Right cardiac atrium (tissue), 5 donors: ENCODE results near the gene FERD3L. TPM values are rescaled to one million over a fixed set of nuclear protein-coding genes. Genes with fewer than 3 reads are reported as not detected.

Experiments used
- ATAC-seq, 2 donors: fragments of 200-7000 bp; cut with Tn5 transposase; one replicate each; pipeline versions ENCODE4 v1.8.0 to v1.9.1; 2020; ENCODE audit warnings: moderate library complexity in 2 of 2, mild to moderate bottlenecking in 1 of 2
- DNase-seq, 3 donors: peaks; one replicate each; pipeline ENCODE4 v3.0.0-alpha.2; 2020
- H3K27ac ChIP-seq: one replicate; pipeline ENCODE4 v1.5.1; 2013; ENCODE audit warnings: mild to moderate bottlenecking, low read length, control low read depth, moderate library complexity
- H3K27me3 ChIP-seq: one replicate; pipeline ENCODE4 v1.6.1; 2013; ENCODE audit not compliant: control insufficient read depth, insufficient read depth
- H3K4me1 ChIP-seq: one replicate; pipeline ENCODE4 v1.6.1; 2013; ENCODE audit warnings: low read length; ENCODE audit not compliant: control insufficient read depth, insufficient read depth
- H3K4me3 ChIP-seq: one replicate; pipeline ENCODE4 v1.5.1; 2013; ENCODE audit warnings: low read length, control low read depth
- H3K9me3 ChIP-seq: one replicate; pipeline ENCODE4 v1.6.1; 2013; ENCODE audit warnings: low read length; ENCODE audit not compliant: control insufficient read depth
- WGBS: extraction: QIAGEN DNeasy Blood & Tissue Kit; methylation state at CpG from one replicate; pipeline ENCODE4 v1.1.7; 2013; 5-methylcytosine and 5-hydroxymethylcytosine counted together
- intact Hi-C, 4 donors: fragments of 100-400 bp; cut with DNase I; formaldehyde crosslinking; loops; one replicate each; pipeline versions ENCODE4 v1.11.0 to v1.14.0; 2022 to 2023
- polyA plus RNA-seq: library from polyadenylated mRNA; stranded (reverse); fragments of 200-250 nt; gene quantifications from one replicate; pipeline ENCODE4 v1.2.3, GENCODE V29; 2013
- total RNA-seq, 4 donors: library from RNA; stranded (reverse); fragmentation: NEBNext Ultra II Directional; extraction: Animal tissue kit (Norgen Biotek cat#: 25700); gene quantifications; one replicate each; pipeline ENCODE4 v1.2.1, GENCODE V29; 2021
- donor health status: healthy with polysubstance abuse.
- donor health status: DM: no; HTN: yes; CAD: no.
- donor health status: DM: no; HTN: no; CAD: no.
- donor health status: DM: no; HTN: yes; CAD: no; lungs with severe emphysema.
- donor health status: DM: yes; HTN: yes; CAD: no.

Gene FERD3L
- total and polyA plus RNA-seq, 5 donors = not detected

DNA sequence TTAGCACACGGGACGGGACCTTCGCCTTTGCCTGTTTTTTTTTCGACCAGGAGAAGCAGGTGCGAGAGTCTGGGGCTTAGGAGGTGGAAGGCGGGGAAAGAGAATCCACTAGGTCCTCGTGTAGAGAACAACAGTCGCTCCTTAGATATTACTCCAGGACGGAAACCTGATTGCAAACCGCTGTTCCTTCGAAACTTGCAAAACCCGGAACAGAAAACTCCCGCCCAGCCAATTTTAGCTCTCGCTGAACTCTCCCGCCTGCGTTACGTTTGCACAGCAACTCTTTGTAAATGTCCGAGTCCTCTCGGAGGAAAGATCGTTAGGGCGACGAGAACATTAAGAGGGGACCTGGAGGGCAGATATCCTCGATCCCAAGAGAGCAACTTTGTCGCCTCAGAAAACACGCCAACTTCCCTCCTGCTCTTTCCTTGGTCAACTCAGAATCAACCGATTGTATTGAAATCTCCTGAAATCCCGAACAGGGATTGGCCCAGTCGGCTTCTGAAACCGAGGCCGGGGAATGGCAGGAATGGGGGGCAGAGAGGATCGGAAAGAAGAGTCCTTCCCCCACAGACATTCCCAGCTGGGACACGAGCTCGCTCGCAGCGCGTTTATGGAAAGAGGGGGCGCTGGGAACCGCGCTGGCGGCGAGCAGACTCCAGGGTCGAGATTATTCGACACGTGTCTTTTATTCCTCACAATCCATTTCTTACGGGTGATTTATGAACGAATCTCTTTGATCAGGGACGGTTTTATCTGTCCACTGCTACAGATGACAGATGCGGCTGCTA, 37.7 kb downstream of the FERD3L start:
- WGBS = 1% methylated on average over 48 of the region's 48 CpGs
- Histone ChIP-seq H3K4me1 (peaks cover 4% of the 10 kb centered on the region), H3K27ac (no peak overlapping the region)

DNA sequence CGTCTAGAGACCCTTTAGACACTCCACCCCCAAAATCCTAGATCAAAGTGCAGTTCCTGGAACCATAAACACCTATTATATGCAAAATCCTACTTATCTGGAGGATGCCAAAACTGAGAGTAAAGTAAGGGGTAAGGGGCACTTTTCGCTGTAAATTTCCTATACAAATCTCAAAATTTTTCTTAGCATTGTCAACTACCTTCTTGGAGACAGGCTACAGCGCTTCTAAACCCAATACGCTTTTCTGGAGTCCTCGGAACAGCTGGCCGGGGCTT, 38.2 kb downstream of the FERD3L start:
- 1% methylated on average over 6 of the region's 6 CpGs for WGBS
- H3K4me3 ChIP-seq = peak overlapping the region; percentile 54
- DNase-seq (no peak), ATAC-seq (peak in 1 of 2 donors; percentile 29)
- no peaks in the 10 kb centered on the region for H3K9me3 ChIP-seq
- H3K4me1 ChIP-seq = peaks cover 4% of the 10 kb centered on the region
- H3K27ac ChIP-seq = no peak overlapping the region
- no peaks in the 10 kb centered on the region for H3K27me3 ChIP-seq
- intact Hi-C loops = no loop called here

More for the DNA sequence above, 37.7 kb downstream of the FERD3L start:
- Histone ChIP-seq H3K9me3 (no peaks in the 10 kb centered on the region), H3K27me3 (no peaks in the 10 kb centered on the region), H3K4me3 (peak overlapping the region; percentile 54)
- ATAC-seq (peak; percentile 69 to 76), DNase-seq (peak; percentile 43 to 59 (median 54))
- intact Hi-C loops = no loop called here

DNA sequence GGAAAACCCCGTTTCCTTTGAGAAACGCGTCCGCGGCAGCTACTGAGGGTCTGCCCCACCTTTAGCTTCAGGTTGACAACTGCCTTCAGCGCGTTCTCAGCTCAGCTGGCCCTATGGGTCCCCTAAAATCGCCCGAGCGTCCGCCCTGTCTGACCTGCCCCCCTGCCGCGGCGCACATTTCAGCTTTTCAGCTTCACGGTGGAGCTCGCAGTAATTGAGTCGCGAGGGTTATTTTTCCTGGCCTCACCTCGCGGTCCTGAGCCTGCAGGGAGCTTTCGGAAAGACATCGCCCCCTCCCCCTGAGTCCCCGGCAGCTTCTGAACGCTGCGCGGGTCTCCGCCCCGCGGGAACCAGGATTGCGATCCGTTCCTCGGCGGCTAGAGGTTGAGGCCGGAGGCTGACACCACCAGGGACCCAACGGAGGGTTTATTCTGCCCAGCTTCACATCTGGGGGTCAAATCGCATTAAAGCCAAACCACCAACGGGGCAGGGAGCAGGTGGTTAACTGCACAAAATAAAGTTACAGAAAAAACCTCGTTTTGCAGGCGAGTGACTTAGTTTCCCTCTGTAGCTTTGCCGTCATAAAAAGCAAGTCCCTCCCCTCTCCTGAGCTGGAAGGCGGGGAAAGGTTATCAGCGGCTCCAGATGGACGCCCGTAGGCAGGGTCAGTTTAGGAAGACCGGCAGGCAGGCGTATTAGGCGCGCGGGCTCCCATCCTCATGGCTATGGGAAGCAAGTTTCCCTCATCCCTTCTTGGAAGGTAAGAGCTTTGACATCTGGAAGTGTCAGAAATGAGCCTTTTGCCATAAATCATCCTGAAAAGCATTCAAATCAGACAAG, 38.8 kb downstream of the FERD3L start:
- intact Hi-C loops = no loop called here
- DNase-seq (peak in 2 of 3 donors; percentile 36 to 59), ATAC-seq (peak in 1 of 2 donors; percentile 76)
- Histone ChIP-seq H3K4me1 (peaks cover 4% of the 10 kb centered on the region), H3K9me3 (no peaks in the 10 kb centered on the region), H3K27me3 (no peaks in the 10 kb centered on the region), H3K27ac (no peak overlapping the region), H3K4me3 (peak overlapping the region; percentile 54)
- 3% methylated on average over 49 of the region's 49 CpGs for WGBS

DNA sequence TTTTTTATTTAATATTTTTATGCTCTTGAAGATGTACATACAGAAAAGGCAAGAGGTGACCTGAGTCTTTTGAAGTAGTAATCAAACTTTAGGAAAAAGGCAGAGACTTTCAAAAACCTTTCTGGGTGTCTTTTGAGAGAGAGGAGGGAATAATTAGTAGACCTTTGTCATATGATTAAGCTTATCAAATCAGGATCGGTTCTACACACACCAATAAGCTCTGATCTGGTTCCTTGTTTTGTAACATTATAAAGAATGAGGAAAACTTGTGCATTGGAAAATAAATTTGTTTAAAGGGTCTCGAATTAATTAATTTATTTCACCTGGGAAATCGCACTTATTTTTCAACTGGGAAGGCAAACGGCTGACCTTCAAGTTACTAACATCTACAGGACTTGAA, 39.7 kb downstream of the FERD3L start:
- intact Hi-C loops = no loop called here
- Histone ChIP-seq H3K27ac (no peak overlapping the region), H3K9me3 (no peaks in the 10 kb centered on the region), H3K4me1 (peaks cover 4% of the 10 kb centered on the region), H3K4me3 (no peak overlapping the region), H3K27me3 (no peaks in the 10 kb centered on the region)
- no peak for ATAC-seq
- WGBS = 48% methylated on average over 4 of the region's 4 CpGs
- DNase-seq = no peak

DNA sequence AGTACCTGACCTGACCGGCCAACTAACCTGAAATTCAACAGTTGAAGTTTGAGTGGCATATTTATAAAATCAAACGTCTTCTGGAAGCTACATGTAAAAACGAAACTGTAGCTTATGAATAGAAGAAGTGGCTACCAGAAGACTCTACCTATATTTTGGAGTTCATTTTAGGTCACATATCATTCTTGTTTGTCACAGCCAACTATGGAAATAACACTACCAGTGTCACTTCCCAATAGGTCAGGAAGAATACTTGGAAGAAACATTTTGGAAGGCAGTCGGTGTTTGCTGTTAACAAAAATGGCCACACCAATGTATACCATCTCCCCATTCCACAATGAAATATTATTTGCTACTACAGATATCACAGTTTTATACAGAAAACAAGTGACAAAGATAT, 40.4 kb downstream of the FERD3L start:
- intact Hi-C loops = no loop called here
- DNase-seq = no peak
- WGBS = 73% methylated on average over 4 of the region's 4 CpGs
- ATAC-seq = no peak
- peaks cover 4% of the 10 kb centered on the region for H3K4me1 ChIP-seq
- H3K9me3 ChIP-seq = no peaks in the 10 kb centered on the region
- no peak overlapping the region for H3K4me3 ChIP-seq
- H3K27ac ChIP-seq = no peak overlapping the region
- no peaks in the 10 kb centered on the region for H3K27me3 ChIP-seq

DNA sequence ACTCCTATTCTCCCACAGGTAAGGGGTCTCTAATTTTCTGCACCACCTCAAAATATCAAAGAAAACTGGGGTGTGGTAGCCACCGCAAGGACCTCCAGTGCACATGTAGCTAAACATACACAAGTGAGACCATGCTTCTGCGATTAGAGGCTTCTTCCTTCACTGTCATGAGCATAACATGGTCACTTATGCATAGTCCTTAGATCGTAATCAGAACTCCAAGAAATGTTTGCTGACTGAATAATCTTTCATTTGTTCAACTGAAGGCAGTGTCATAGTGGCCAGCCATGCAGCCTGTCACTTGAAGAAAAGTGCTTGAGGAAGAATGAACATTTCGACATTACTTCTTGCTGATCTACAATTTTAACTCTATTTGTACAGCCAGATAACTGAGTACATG, 42.3 kb downstream of the FERD3L start:
- 81% methylated on average over 4 of the region's 4 CpGs for WGBS
- H3K4me3 ChIP-seq = no peak overlapping the region

DNA sequence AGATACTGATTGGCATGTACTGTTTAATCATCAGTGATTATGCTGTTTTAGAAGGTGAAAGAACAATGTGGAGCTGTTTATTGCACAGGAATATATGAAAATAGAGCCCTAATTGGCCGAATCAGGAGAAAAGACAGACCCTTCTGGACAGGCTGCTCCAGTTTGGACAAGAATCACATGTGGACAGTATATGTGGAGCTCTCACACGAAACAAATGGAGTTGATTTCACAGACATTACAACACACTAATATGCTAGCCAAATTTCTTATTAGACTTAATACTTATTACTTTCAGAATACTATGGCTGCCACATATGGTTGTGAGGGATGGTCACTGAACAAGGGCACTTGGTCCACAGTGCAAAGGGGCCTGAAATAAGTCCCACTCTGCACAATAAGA, 43.3 kb downstream of the FERD3L start:
- Histone ChIP-seq H3K27me3 (no peaks in the 10 kb centered on the region), H3K4me1 (no peaks in the 10 kb centered on the region), H3K27ac (no peak overlapping the region), H3K4me3 (no peak overlapping the region), H3K9me3 (no peaks in the 10 kb centered on the region)
- ATAC-seq (no peak), DNase-seq (no peak)
- intact Hi-C loops = no loop called here
- 71% methylated on average over 2 of the region's 2 CpGs for WGBS

More for the DNA sequence above, 42.3 kb downstream of the FERD3L start:
- DNase-seq = no peak
- no peaks in the 10 kb centered on the region for H3K27me3 ChIP-seq
- no peaks in the 10 kb centered on the region for H3K4me1 ChIP-seq
- intact Hi-C loops = no loop called here
- no peak for ATAC-seq
- no peak overlapping the region for H3K27ac ChIP-seq
- H3K9me3 ChIP-seq = no peaks in the 10 kb centered on the region

DNA sequence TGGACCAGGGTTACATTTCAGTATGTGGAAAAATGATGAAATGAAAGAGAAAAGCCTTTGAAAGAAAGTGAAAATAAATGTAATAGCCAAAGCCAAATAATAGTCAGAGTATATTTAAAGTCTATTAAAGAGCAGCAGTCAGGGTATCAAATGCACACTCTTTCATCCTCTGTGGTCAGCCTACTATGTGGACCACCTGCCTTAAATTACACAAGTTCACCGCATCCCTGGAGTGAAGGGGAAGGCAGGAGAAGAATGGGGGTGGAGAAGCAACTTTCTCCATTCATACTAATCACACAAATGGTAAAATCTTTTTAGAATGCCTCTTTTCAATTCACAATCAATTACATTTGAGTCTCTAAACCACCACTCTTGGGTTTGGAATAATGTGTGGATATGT, 43.7 kb downstream of the FERD3L start:
- no peak overlapping the region for H3K27ac ChIP-seq
- intact Hi-C loops = no loop called here
- ATAC-seq (no peak), DNase-seq (no peak)
- WGBS = 71% methylated on average over 1 of the region's 1 CpG
- H3K27me3 ChIP-seq = no peaks in the 10 kb centered on the region
- H3K4me3 ChIP-seq = no peak overlapping the region
- no peaks in the 10 kb centered on the region for H3K9me3 ChIP-seq
- H3K4me1 ChIP-seq = no peaks in the 10 kb centered on the region

DNA sequence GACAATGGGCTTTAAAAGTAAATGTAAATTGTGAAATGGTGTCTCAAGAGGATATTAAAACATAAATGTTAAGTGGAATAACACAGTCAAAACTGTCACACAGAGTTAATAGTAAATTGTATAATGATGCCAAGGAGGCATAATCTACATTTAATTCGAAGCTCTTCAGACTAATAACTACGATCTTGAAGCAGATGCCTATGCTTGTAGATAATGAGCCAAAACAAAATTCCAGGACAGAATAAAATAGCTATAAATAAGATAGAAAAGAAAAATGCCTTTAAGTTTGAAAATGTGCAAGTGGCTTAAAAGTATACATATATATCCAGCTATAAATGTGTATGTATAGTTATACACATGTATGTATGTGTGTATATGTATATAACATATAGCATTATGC, 45.3 kb downstream of the FERD3L start:
- ATAC-seq = no peak
- DNase-seq = no peak
- Histone ChIP-seq H3K27me3 (no peaks in the 10 kb centered on the region), H3K4me3 (no peak overlapping the region), H3K9me3 (no peaks in the 10 kb centered on the region), H3K27ac (no peak overlapping the region), H3K4me1 (no peaks in the 10 kb centered on the region)
- WGBS = 57% methylated on average over 2 of the region's 2 CpGs
- intact Hi-C loops = no loop called here

DNA sequence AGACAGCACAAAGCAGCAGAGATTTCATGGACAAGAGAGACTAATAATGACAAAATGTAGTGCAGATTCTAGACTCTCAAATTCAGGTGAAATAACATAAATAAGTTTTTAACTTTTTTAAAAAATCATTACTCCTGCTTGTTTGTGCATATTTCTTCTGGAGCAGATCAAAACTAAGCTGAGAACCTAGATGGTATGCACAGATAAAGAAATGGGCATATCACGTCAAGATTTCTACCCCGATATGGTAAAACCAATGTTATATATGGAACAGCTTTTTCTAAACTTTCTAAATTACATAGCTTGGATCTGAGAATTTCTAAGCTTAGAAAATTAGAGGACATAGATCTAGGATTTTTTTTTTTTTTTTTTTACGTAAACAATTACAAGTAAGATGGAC, 46.0 kb downstream of the FERD3L start:
- intact Hi-C loops = no loop called here
- Histone ChIP-seq H3K27ac (no peak overlapping the region), H3K9me3 (no peaks in the 10 kb centered on the region), H3K4me1 (no peaks in the 10 kb centered on the region), H3K27me3 (no peaks in the 10 kb centered on the region), H3K4me3 (no peak overlapping the region)
- 87% methylated on average over 3 of the region's 3 CpGs for WGBS
- no peak for ATAC-seq
- DNase-seq = no peak

DNA sequence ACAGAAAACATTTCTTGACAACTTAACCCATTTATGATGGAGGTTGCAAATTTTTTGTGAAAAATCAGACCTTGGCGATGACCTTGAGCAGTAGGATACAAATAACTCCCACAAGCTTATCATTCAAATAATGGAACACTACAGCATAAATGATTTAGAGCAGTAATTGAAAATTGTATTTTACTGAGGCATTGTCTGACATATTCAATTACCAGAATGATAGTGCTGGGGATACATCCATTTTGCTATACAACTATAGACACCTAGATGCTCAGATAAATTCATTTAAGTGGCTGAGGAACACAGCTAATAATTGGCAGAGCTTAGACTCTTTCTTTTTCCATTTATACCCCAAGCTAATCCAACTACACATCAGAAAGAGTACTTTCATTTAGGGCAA, 46.7 kb downstream of the FERD3L start:
- no peaks in the 10 kb centered on the region for H3K9me3 ChIP-seq
- ATAC-seq = no peak
- no peak overlapping the region for H3K27ac ChIP-seq
- intact Hi-C loops = no loop called here
- no peaks in the 10 kb centered on the region for H3K27me3 ChIP-seq
- no peak for DNase-seq
- H3K4me3 ChIP-seq = no peak overlapping the region
- no peaks in the 10 kb centered on the region for H3K4me1 ChIP-seq
- 80% methylated on average over 1 of the region's 1 CpG for WGBS
